NOMO-1 treated with dmso at 0.1 percent for 144 hours (cell line): ENCODE data around the gene LAD1.
A peak's percentile ranks its signal among the peaks of the same experiment; 100 is the strongest.

Experiments used
- DNase-seq: peaks from one replicate; lab custom pipeline; 2025; ENCODE audit not compliant: unreplicated experiment; lab: John Stamatoyannopoulos, UW

Gene LAD1

GRCh38 chr1:201395936-201396335 lies 3.2 kb downstream of the LAD1 start:
- no peak for DNase-seq

GRCh38 chr1:201394591-201394990 lies 4.5 kb downstream of the LAD1 start:
- no peak for DNase-seq

GRCh38 chr1:201393076-201393475 lies 6.0 kb downstream of the LAD1 start:
- no peak for DNase-seq

GRCh38 chr1:201391651-201392511 lies 7.2 kb downstream of the LAD1 start:
- no peak for DNase-seq

- no peak for DNase-seq
These were observed 7.9 kb downstream of the LAD1 start for GRCh38 chr1:201391225-201391624.

GRCh38 chr1:201389051-201389450 lies 10.1 kb downstream of the LAD1 start:
- no peak for DNase-seq

GRCh38 chr1:201386208-201386607 lies 12.9 kb downstream of the LAD1 start:
- DNase-seq, result no peak

GRCh38 chr1:201385299-201385891 lies 13.7 kb downstream of the LAD1 start:
- DNase-seq, result peak; percentile 21

- DNase-seq, result no peak
These were observed 14.7 kb downstream of the LAD1 start for GRCh38 chr1:201384406-201384782.

GRCh38 chr1:201383647-201384405 lies 15.3 kb downstream of the LAD1 start:
- no peak for DNase-seq

- no peak for DNase-seq
These were observed 18.0 kb downstream of the LAD1 start for GRCh38 chr1:201381130-201381529.

GRCh38 chr1:201379733-201380242 lies 19.3 kb downstream of the LAD1 start:
- no peak for DNase-seq

GRCh38 chr1:201378804-201379203 lies 20.3 kb downstream of the LAD1 start:
- no peak for DNase-seq

- no peak for DNase-seq
These were observed 21.5 kb downstream of the LAD1 start, which contains the start of gene TNNT2 for GRCh38 chr1:201377611-201378092. Gene TNNT2, minus strand, starts transcription at chr1:201377680. Its CDS starts 4,426 bp downstream, at chr1:201373254.

- DNase-seq, result peak; percentile 2
These were observed 22.4 kb downstream of the LAD1 start for GRCh38 chr1:201376464-201377374.

GRCh38 chr1:201376107-201376463 lies 23.0 kb downstream of the LAD1 start:
- DNase-seq, result no peak

- DNase-seq, result no peak
These were observed 24.0 kb downstream of the LAD1 start for GRCh38 chr1:201375169-201375568.

GRCh38 chr1:201374364-201374763 lies 24.8 kb downstream of the LAD1 start:
- no peak for DNase-seq

GRCh38 chr1:201371792-201372191 lies 27.3 kb downstream of the LAD1 start:
- no peak for DNase-seq

- no peak for DNase-seq
These were observed 27.8 kb downstream of the LAD1 start for GRCh38 chr1:201371276-201371675.
